ENCODE measurements around the gene OPCML. TPM values are rescaled to one million over a fixed set of nuclear protein-coding genes. Genes with fewer than 3 reads are reported as not detected.

Gene OPCML
- total RNA-seq, 1 experiment from 2014 or later, result 0.94 TPM

DNA sequence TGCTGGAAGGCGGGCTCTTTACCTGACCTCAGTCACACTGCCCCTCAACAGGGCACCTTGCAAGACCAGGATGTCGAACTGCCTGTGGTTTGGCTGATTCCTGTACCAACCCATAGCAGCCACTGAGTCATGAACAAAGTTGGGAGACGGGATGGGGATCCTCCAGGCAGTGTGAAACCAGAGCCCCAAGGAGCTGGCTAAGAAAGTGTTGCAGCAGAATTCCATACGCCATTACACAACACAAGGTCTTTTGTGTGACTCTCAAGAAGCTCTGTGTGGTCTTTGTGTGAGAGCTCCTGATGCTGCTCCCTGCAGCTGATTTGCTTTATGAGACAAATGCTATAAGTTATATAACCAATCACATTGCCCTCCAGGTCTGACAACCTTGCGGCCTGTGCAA lies 617.7 kb downstream of the OPCML start:
- no peak overlapping the region for H2BK12ac ChIP-seq (ENCODE audit: insufficient read length, low read depth, low read length)
- TF ChIP-seq, protein P1, sequence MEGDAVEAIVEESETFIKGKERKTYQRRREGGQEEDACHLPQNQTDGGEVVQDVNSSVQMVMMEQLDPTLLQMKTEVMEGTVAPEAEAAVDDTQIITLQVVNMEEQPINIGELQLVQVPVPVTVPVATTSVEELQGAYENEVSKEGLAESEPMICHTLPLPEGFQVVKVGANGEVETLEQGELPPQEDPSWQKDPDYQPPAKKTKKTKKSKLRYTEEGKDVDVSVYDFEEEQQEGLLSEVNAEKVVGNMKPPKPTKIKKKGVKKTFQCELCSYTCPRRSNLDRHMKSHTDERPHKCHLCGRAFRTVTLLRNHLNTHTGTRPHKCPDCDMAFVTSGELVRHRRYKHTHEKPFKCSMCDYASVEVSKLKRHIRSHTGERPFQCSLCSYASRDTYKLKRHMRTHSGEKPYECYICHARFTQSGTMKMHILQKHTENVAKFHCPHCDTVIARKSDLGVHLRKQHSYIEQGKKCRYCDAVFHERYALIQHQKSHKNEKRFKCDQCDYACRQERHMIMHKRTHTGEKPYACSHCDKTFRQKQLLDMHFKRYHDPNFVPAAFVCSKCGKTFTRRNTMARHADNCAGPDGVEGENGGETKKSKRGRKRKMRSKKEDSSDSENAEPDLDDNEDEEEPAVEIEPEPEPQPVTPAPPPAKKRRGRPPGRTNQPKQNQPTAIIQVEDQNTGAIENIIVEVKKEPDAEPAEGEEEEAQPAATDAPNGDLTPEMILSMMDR (conservative IDR thresholded peaks at IDR 0.05), result no peak
- no peak overlapping the region for H3K27ac ChIP-seq (ENCODE audit: insufficient read length, low read depth, low read length)
- no peak overlapping the region for H3K18ac ChIP-seq (ENCODE audit: insufficient read length, low read depth, low read length)
- H2BK5ac ChIP-seq (ENCODE audit: insufficient read length, low read length), result no peak overlapping the region
- no peak overlapping the region for H3K23ac ChIP-seq (ENCODE audit: insufficient read length, low read depth, low read length)
- no peak overlapping the region for H3T11ph ChIP-seq (ENCODE audit: low read length)
- peaks cover 7 to 10% of the 10 kb centered on the region in 2 experiments for H3K4me1 Mint-ChIP-seq
- no peak overlapping the region for H3K4ac ChIP-seq (ENCODE audit: low read depth, low read length)
- no peak overlapping the region for H3K27ac Mint-ChIP-seq
- no peak overlapping the region for H3K14ac ChIP-seq (ENCODE audit: insufficient read depth, low read length)
- no peak overlapping the region for H4K91ac ChIP-seq (ENCODE audit: insufficient read length, low read depth, low read length)
- no peak overlapping the region for H3K4me2 ChIP-seq (ENCODE audit: insufficient read depth, insufficient read length, low read length)
- no peaks in the 10 kb centered on the region for H4K20me1 ChIP-seq (ENCODE audit: control insufficient read depth, insufficient read depth, insufficient read length)
- no peak overlapping the region for H2AK5ac ChIP-seq (ENCODE audit: insufficient read length, low read length)
- no peaks in the 10 kb centered on the region for H3K27me3 Mint-ChIP-seq (ENCODE audit: low read depth)
- H4K5ac ChIP-seq (ENCODE audit: insufficient read length, low read depth, low read length), result no peak overlapping the region
- no CpG with 5 or more reads among the region's 5 CpGs for WGBS (ENCODE audit: extremely low coverage, insufficient read length, low lambda C conversion rate)
- H2BK15ac ChIP-seq (ENCODE audit: low read depth, low read length), result no peak overlapping the region
- no peaks in the 10 kb centered on the region for H3K23me2 ChIP-seq (ENCODE audit: insufficient read length, low read depth, low read length, poor library complexity, severe bottlenecking)
- no peaks in the 10 kb centered on the region for H3K4me1 ChIP-seq (ENCODE audit: insufficient read depth, low read length)
- no peaks in the 10 kb centered on the region for H3K79me1 ChIP-seq (ENCODE audit: insufficient read depth, low read depth, low read length, poor library complexity, severe bottlenecking)
- H4K8ac ChIP-seq (replicated peaks; ENCODE audit: insufficient read length, low read depth, low read length), result no peak overlapping the region
- H3K27me3 ChIP-seq (ENCODE audit: insufficient read depth, low read length), result no peaks in the 10 kb centered on the region
- no peak overlapping the region for H3K9ac ChIP-seq (ENCODE audit: extremely low read depth, insufficient read length, low read length)
- H3K36me3 Mint-ChIP-seq (ENCODE audit: insufficient read depth in 1 of 3, low read depth in 3 of 3), result no peaks in the 10 kb centered on the region; a peak in 1 of 7 replicates
- no peak overlapping the region for H3K4me3 Mint-ChIP-seq
- H2BK120ac ChIP-seq (ENCODE audit: low read depth, low read length, poor library complexity, severe bottlenecking), result no peak overlapping the region
- H2BK20ac ChIP-seq (ENCODE audit: low read depth, low read length, poor library complexity, severe bottlenecking), result no peak overlapping the region
- no peaks in the 10 kb centered on the region for H3K9me3 ChIP-seq (ENCODE audit: control insufficient read depth, low read depth, low read length)
- H3K79me2 ChIP-seq (ENCODE audit: insufficient read depth, low read length), result no peaks in the 10 kb centered on the region
- no peak for DNase-seq
- H3K56ac ChIP-seq (ENCODE audit: insufficient read length, low read depth, low read length), result no peak overlapping the region
- H3K9me3 Mint-ChIP-seq, result no peaks in the 10 kb centered on the region; a peak in 1 of 5 replicates
- H2AFZ ChIP-seq (ENCODE audit: low read length), result no peak overlapping the region

All from H9 (cell line).